ENCODE results near the gene WASF3. TPM values are rescaled to one million over a fixed set of nuclear protein-coding genes. Genes with fewer than 3 reads are reported as not detected.

Gene WASF3
- total RNA-seq, 4 donors from 2014 or later: 0.75 to 4.9 (median 2.3) TPM

DNA sequence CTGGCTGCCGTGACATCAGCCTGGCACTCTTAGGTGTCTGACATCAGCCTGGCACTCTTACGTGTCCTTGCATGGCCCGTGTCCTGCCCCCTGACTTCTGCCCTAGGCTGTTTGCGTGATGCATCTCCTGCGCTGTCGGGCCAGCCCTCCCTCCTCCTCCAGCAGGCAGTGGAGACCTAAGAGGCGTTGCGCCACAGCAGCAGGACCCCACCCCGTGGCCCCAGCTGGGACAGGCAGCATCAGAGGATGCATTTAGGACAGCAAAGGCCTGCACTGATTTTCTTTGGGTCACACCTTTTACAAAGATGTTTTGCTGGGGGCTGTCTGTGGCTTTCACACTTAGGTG lies 137.8 kb downstream of the WASF3 start:
- no peaks in the 10 kb centered on the region for H3K9me3 ChIP-seq
- in situ Hi-C loops (cut with MboI; ENCODE audit: low pct_ligation_motif_present in 1 of 4, low pct_unique_long_range_greater_than_20kb in 1 of 4, low sequenced_read_pairs in 3 of 4) (loop anchor here in 3 of 4 donors (5.0 to 25.0 kb wide), 5 partner anchors 183 to 513 kb away; no protein-coding TSS in a partner anchor), intact Hi-C loops (cut with DNase I; ENCODE audit: low total_unique reads) (loop anchor here (5.0 to 10.0 kb wide), 2 partner anchors 211 to 513 kb away; no protein-coding TSS in a partner anchor)
- H3K27ac ChIP-seq: no peak overlapping the region
- no peak for TF ChIP-seq EP300 (IDR thresholded peaks at IDR 0.05; ENCODE audit: low read depth)
- no peak for TF ChIP-seq POLR2AphosphoS5 (IDR thresholded peaks at IDR 0.05)
- TF ChIP-seq, protein P1, sequence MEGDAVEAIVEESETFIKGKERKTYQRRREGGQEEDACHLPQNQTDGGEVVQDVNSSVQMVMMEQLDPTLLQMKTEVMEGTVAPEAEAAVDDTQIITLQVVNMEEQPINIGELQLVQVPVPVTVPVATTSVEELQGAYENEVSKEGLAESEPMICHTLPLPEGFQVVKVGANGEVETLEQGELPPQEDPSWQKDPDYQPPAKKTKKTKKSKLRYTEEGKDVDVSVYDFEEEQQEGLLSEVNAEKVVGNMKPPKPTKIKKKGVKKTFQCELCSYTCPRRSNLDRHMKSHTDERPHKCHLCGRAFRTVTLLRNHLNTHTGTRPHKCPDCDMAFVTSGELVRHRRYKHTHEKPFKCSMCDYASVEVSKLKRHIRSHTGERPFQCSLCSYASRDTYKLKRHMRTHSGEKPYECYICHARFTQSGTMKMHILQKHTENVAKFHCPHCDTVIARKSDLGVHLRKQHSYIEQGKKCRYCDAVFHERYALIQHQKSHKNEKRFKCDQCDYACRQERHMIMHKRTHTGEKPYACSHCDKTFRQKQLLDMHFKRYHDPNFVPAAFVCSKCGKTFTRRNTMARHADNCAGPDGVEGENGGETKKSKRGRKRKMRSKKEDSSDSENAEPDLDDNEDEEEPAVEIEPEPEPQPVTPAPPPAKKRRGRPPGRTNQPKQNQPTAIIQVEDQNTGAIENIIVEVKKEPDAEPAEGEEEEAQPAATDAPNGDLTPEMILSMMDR (IDR thresholded peaks at IDR 0.05): no peak
- TF ChIP-seq POLR2A (IDR thresholded peaks at IDR 0.05): no peak
- WGBS, 2 donors (ENCODE audit: low coverage in 1 of 2): 79% methylated on average over 5 of the region's 9 CpGs; no CpG with 5 or more reads in 1 of the 2 donors
- H3K4me3 ChIP-seq: no peak overlapping the region
- no peaks in the 10 kb centered on the region for H3K36me3 ChIP-seq
- no peaks in the 10 kb centered on the region for H3K27me3 ChIP-seq
- H3K4me1 ChIP-seq: peaks cover 0 to 5% (median 2%) of the 10 kb centered on the region in 4 donors
- DNase-seq: no peak

DNA sequence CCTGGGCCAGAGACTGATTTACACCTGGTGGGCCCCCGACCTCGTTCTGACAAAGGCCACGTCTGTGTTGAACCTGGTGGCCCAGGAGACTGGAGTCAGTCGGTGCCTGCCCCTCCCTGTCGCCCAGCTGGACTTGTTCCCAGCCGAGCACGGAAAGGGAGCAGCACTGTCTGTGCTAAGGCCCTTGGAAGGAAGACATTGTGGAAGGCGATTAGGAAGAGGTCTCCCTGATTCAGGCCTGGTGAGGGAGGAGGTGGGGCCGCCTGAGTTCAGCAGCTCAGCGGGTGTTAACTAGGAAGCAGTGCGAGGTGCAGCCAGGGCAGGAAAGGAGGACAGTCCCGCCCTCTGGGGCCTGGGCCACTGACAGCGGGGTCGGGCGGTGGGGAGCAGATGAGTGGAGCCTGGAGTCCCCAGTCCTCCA lies 138.4 kb downstream of the WASF3 start:
- DNase-seq: no peak
- WGBS, 2 donors (ENCODE audit: low coverage in 1 of 2): 0 to 58% methylated on average over 1 to 15 of the region's 15 CpGs
- intact Hi-C loops (cut with DNase I; ENCODE audit: low total_unique reads) (loop anchor here (5.0 to 10.0 kb wide), 2 partner anchors 211 to 514 kb away; no protein-coding TSS in a partner anchor), in situ Hi-C loops (cut with MboI; ENCODE audit: low pct_ligation_motif_present in 1 of 4, low pct_unique_long_range_greater_than_20kb in 1 of 4, low sequenced_read_pairs in 3 of 4) (loop anchor here in 3 of 4 donors (5.0 to 25.0 kb wide), 5 partner anchors 184 to 514 kb away; no protein-coding TSS in a partner anchor)
- Histone ChIP-seq H3K27ac (no peak overlapping the region), H3K36me3 (no peaks in the 10 kb centered on the region), H3K27me3 (no peaks in the 10 kb centered on the region), H3K9me3 (no peaks in the 10 kb centered on the region), H3K4me1 (peaks cover 0 to 5% (median 2%) of the 10 kb centered on the region in 4 donors), H3K4me3 (no peak overlapping the region)
- TF ChIP-seq POLR2A (IDR thresholded peaks at IDR 0.05) (no peak), POLR2AphosphoS5 (IDR thresholded peaks at IDR 0.05) (no peak), EP300 (IDR thresholded peaks at IDR 0.05; ENCODE audit: low read depth) (no peak)
- TF ChIP-seq, protein P1 (IDR thresholded peaks at IDR 0.05): no peak

GRCh38 chr13:26697069-26697955 lies 139.8 kb downstream of the WASF3 start:
- Histone ChIP-seq H3K4me1 (peaks cover 0 to 5% (median 2%) of the 10 kb centered on the region in 4 donors), H3K9me3 (no peaks in the 10 kb centered on the region), H3K36me3 (no peaks in the 10 kb centered on the region), H3K4me3 (no peak overlapping the region), H3K27ac (no peak overlapping the region), H3K27me3 (peaks cover 3% of the 10 kb centered on the region)
- TF ChIP-seq POLR2A (IDR thresholded peaks at IDR 0.05): no peak
- TF ChIP-seq, protein P1 (IDR thresholded peaks at IDR 0.05): no peak
- no peak for TF ChIP-seq EP300 (IDR thresholded peaks at IDR 0.05; ENCODE audit: low read depth)
- TF ChIP-seq POLR2AphosphoS5 (IDR thresholded peaks at IDR 0.05): no peak
- intact Hi-C loops (cut with DNase I; ENCODE audit: low total_unique reads) (loop anchor here (5.0 to 10.0 kb wide), 2 partner anchors 213 to 515 kb away; no protein-coding TSS in a partner anchor), in situ Hi-C loops (cut with MboI; ENCODE audit: low pct_ligation_motif_present in 1 of 4, low pct_unique_long_range_greater_than_20kb in 1 of 4, low sequenced_read_pairs in 3 of 4) (loop anchor here in 3 of 4 donors (5.0 to 25.0 kb wide), 5 partner anchors 185 to 515 kb away; no protein-coding TSS in a partner anchor)
- 90% methylated on average over 21 of the region's 21 CpGs; no CpG with 5 or more reads in 1 of the 2 donors for WGBS, 2 donors (ENCODE audit: low coverage in 1 of 2)
- no peak for DNase-seq

Data from transverse colon (tissue), 4 donors.